Melanocyte of skin (primary cell): ENCODE results near the gene NPHP1. TPM values are rescaled to one million over a fixed set of nuclear protein-coding genes. Genes with fewer than 3 reads are reported as not detected.

Experiments
- small RNA-seq, 2 donors: library from RNA; depleted of rRNA; stranded (forward); fragments of <200 nt; gene quantifications; one replicate each; pipeline ENCODE3, GENCODE V24; 2012
- total RNA-seq, 2 donors: library from RNA; depleted of rRNA; stranded (reverse); fragments of >200 nt; gene quantifications; 2 replicates each; pipeline ENCODE4 v1.2.3, GENCODE V29; 2012

NPHP1 gene
- 1 to 10 TPM; 2.7 to 5.2 TPM for total RNA-seq

GRCh38 chr2:110204408-110205385 lies at the start of gene NPHP1:
Gene NPHP1, minus strand, starts transcription at chr2:110205013. Its CDS starts 45 bp downstream, at chr2:110204968.

DNA sequence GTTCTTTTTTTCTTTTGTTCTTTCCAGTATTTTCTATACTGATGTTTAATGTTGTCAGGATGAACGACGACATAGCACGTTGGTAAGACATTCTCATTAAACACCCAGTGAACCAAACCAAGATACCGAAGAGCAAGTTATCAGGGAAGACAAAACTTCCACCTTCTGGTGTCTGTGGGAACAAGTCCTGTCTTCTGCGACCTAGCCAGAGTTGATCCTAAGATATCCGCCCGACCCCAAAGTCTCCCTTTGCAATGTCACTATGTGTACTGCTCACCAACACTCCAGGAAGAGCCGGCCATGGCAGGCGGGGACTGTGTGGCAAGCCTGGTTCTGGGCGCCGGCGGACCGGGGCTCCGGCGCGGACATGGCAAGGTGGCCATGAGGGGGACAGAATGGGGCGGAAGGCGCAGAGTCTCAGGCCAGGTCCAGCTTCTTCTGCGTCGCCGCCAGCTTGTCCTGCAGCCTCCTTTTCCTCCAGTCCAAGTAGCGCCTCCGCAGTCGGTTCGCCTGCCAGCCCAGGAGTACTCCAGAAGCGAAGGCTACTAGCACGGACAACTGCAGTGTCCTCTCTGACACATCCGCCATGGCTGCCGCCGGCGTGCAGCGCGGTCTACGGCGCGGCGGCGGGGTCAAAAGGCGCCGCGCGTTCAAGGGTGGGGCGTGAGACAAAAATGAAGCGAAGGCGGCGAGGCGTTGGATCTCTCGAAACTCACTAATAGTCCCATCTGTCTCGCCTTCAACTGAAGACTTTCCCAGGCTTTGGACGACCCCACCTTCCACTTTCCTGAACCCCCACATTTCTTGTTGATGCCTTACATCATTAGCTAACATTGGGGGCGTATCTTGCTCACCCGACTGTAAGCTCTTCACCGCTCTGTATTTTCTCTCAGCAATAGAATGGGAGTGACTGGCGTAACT lies 7.4 kb upstream of the NPHP1 start, which contains the start of gene MTLN:
MTLN (minus strand) TSS at position 610 of the 921 bp plus-strand sequence; CDS start at position 588, 22 bp downstream.

DNA sequence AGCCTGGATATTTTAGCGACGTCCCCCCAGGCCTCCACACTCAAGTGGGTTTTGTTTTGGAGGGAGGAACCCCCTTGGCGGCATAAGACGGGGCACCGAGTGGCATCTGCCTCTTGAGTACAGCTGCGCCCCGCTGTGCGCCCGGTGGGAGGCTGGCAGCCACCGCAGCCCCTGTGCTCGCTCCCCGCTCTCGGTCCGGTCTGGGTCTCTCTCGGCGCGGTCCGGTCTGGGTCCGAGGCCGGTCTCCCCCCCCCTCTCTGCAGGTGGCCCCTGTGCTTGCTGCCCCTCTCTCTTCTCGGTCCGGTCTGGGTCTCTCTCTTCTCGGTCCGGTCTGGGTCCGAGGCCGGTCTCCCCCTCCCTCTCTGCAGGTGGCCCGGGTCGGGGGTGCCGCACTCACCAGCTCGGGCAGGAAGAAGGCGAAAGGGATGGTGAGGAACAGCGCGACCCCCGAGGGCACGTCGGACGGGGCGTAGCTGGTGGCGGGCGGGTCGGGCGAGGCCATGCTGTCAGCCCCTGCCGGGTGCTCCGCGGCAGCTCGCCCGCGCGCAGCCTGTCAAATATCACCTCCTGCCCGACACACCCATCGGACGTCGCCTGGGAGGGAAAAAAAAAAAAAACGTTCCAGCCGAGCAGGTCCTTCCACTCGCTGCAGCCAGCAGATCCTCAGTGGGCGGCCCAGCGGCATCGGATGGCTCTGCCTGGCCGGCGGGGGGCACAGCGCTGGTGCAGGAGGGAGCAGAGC lies 89.4 kb downstream of the NPHP1 start, which contains the start of gene MALL:
MALL (minus strand) TSS at position 532 of the 742 bp plus-strand sequence; CDS start at position 502, 30 bp downstream.

Small RNAs within 50 kb of the gene (small RNA-seq; reads per million reads assigned to genes)
- gene MIR4436B1: 0 reads per million in 2 donors

Other genes with a start within 250 kb of the NPHP1 start
- 1 to 10 TPM in 1 of 2 donors, under 1 TPM in 1; 0.33 to 2.4 TPM for gene MALL, start 89.2 kb downstream of the NPHP1 start, total RNA-seq
- 10 to 100 TPM; 24.4 to 48.3 TPM for gene MTLN, start 7.5 kb upstream of the NPHP1 start, total RNA-seq